Neural cell (in vitro differentiated cells): ENCODE measurements around the gene MRPS12.

Experiments
- CTCF ChIP-seq: fragments of 450-650 bp; IDR thresholded peaks from 2 replicates; pipeline ENCODE4 v1.5.1; 2014; ENCODE audit warnings: antibody characterized with exemption, mild to moderate bottlenecking, moderate library complexity; ENCODE audit not compliant: poor library complexity, severe bottlenecking
- EP300 ChIP-seq: fragments of 450-650 bp; conservative IDR thresholded peaks from 2 replicates; pipeline ENCODE4 v1.6.1; 2014; ENCODE audit warnings: antibody characterized with exemption, mild to moderate bottlenecking, moderate library complexity; ENCODE audit not compliant: poor library complexity, severe bottlenecking
- EZH2 ChIP-seq: fragments of 200-600, 300-800 bp; shearing (Covaris generic), sonication (generic); IDR thresholded peaks from 2 replicates; pipeline ENCODE4 v1.6.1; 2014; ENCODE audit warnings: antibody characterized with exemption, low read length, borderline replicate concordance, mild to moderate bottlenecking; ENCODE audit not compliant: insufficient read depth, poor library complexity, severe bottlenecking
- POLR2AphosphoS5 ChIP-seq: IDR thresholded peaks from 2 replicates; pipeline ENCODE4 v1.6.1; 2012
- RAD21 ChIP-seq: fragments of 450-650 bp; conservative IDR thresholded peaks from 2 replicates; pipeline ENCODE4 v1.6.1; 2014; ENCODE audit warnings: antibody characterized with exemption, mild to moderate bottlenecking, moderate library complexity
- SMC3 ChIP-seq: fragments of 450-650 bp; conservative IDR thresholded peaks from 2 replicates; pipeline ENCODE4 v1.6.1; 2014; ENCODE audit warnings: antibody characterized with exemption, mild to moderate bottlenecking, moderate library complexity; ENCODE audit not compliant: poor library complexity
- TAF1 ChIP-seq: IDR thresholded peaks from 2 replicates; pipeline ENCODE4 v1.6.1; 2012; ENCODE audit warnings: low read depth

GRCh38 chr19:38975861-38976271 lies 45.1 kb downstream of the MRPS12 start:
- TF ChIP-seq CTCF (no peak), POLR2AphosphoS5 (no peak), EZH2 (no peak), SMC3 (no peak), RAD21 (no peak), EP300 (no peak), TAF1 (no peak)
